HCT116 (cell line): Measurements from ENCODE around the gene SPOCD1. TPM values are rescaled to one million over a fixed set of nuclear protein-coding genes. Genes with fewer than 3 reads are reported as not detected.

Experiments used
- ATAC-seq: fragments of 200-7000 bp; cut with Tn5 transposase; 2 replicates; pipeline ENCODE4 v1.9.1; 2020; ENCODE audit warnings: mild to moderate bottlenecking, moderate library complexity
- BruUV-seq: library from RNA; stranded (reverse); fragments of 400-500 nt; replicated peaks from 2 replicates; lab custom pipeline; 2021; lab: Mats Ljungman, UMichigan
- CTCF ChIA-PET: fragments of 300-600 bp; sonication (Branson Sonifier 250); formaldehyde crosslinking; loops from one replicate; lab custom pipeline; 2021; ENCODE audit warnings: antibody characterized with exemption; lab: Charles Lee
- POLR2A ChIA-PET: fragments of 300-600, 350-600 bp; sonication (Branson Sonifier 250); formaldehyde crosslinking; loops from one replicate; lab custom pipeline; 2021; ENCODE audit warnings: antibody characterized with exemption; lab: Charles Lee
- RAD21 ChIA-PET, 2 experiments: fragments of 300-600 bp; sonication (Branson Sonifier 250); formaldehyde crosslinking; loops; one replicate each; lab custom pipeline; 2023; ENCODE audit warnings: low total read pairs in 2 of 2; ENCODE audit not compliant: uncharacterized antibody in 2 of 2, unreplicated experiment in 2 of 2, low non-redundant PET in 1 of 2; lab: Charles Lee
- DNase-seq: peaks from one replicate; pipeline ENCODE4 v3.0.0-alpha.2; 2010; ENCODE audit warnings: low read depth, low spot score
- H2AFZ ChIP-seq: fragments of 200-600 bp; shearing (Covaris generic), sonication (generic); 2 replicates; pipeline ENCODE4 v1.6.1; 2017; ENCODE audit warnings: low read depth, mixed run types, mixed read lengths, antibody characterized with exemption, low read length; ENCODE audit not compliant: poor library complexity, severe bottlenecking
- H3K27ac ChIP-seq: 2 replicates; pipeline ENCODE4 v1.5.1; 2012; ENCODE audit warnings: low read depth, low read length
- H3K27me3 ChIP-seq: fragments of 200-600 bp; sonication (generic); 2 replicates; pipeline ENCODE4 v1.6.1; 2016; ENCODE audit warnings: mixed run types, low read length, mixed read lengths; ENCODE audit not compliant: insufficient read depth
- H3K36me3 ChIP-seq, 2 experiments: fragments of 200-500 bp in 1 of 2; fragments of 200-600 bp in 1 of 2; sonication (Bioruptor generic) in 1 of 2; sonication (generic) in 1 of 2; 2 replicates each; pipeline versions ENCODE4 v1.5.1 to v1.6.1; 2014 to 2016; ENCODE audit warnings: low read length in 2 of 2, inconsistent platforms in 1 of 2, mixed read lengths in 1 of 2, mixed run types in 1 of 2; ENCODE audit not compliant: insufficient read depth in 2 of 2, control insufficient read depth in 1 of 2
- H3K4me1 ChIP-seq, 2 experiments: fragments of 200-600 bp in 1 of 2; sonication (generic) in 1 of 2; 2 replicates each; pipeline versions ENCODE4 v1.5.1 to v1.6.1; 2012 to 2017; ENCODE audit warnings: low read length in 2 of 2, inconsistent platforms in 1 of 2, mild to moderate bottlenecking in 1 of 2, mixed read lengths in 1 of 2, mixed run types in 1 of 2, moderate library complexity in 1 of 2; ENCODE audit not compliant: insufficient read depth in 2 of 2, control insufficient read depth in 1 of 2
- H3K4me2 ChIP-seq: fragments of 200-600 bp; sonication (generic); 2 replicates; pipeline ENCODE4 v1.6.1; 2017; ENCODE audit warnings: mixed run types, low read length, mixed read lengths
- H3K4me3 ChIP-seq, 2 experiments: fragments of 200-600 bp in 1 of 2; sonication (generic) in 1 of 2; replicated peaks in 1 of 2; 2 replicates each; pipeline ENCODE4 v1.5.1; 2011 to 2016; ENCODE audit warnings: low read length in 2 of 2, control low read depth in 1 of 2, low read depth in 1 of 2, mild to moderate bottlenecking in 1 of 2, mixed read lengths in 1 of 2, mixed run types in 1 of 2
- H3K79me2 ChIP-seq: fragments of 200-600 bp; sonication (generic); 2 replicates; pipeline ENCODE4 v1.6.1; 2017; ENCODE audit warnings: mild to moderate bottlenecking, mixed run types, low read length, moderate library complexity, mixed read lengths; ENCODE audit not compliant: insufficient read depth
- H3K9ac ChIP-seq: fragments of 200-600 bp; sonication (generic); 2 replicates; pipeline ENCODE4 v1.6.1; 2016; ENCODE audit warnings: low read length, mixed read lengths
- H3K9me2 ChIP-seq: fragments of 200-600 bp; sonication (generic), shearing (Covaris generic); 2 replicates; pipeline ENCODE4 v1.6.1; 2017; ENCODE audit warnings: mixed run types, mild to moderate bottlenecking, moderate library complexity; ENCODE audit not compliant: insufficient read depth
- H3K9me3 ChIP-seq, 2 experiments: fragments of 200-500 bp in 1 of 2; fragments of 200-600 bp in 1 of 2; sonication (Bioruptor generic) in 1 of 2; sonication (generic) in 1 of 2; 2 replicates each; pipeline ENCODE4 v1.6.1; 2014 to 2017; ENCODE audit warnings: low read length in 2 of 2, mixed read lengths in 2 of 2, inconsistent platforms in 1 of 2, low read depth in 1 of 2, mild to moderate bottlenecking in 1 of 2, mixed run types in 1 of 2, moderate library complexity in 1 of 2; ENCODE audit not compliant: control insufficient read depth in 1 of 2, insufficient read depth in 1 of 2
- H4K20me1 ChIP-seq: fragments of 200-600 bp; sonication (generic), shearing (Covaris generic); 2 replicates; pipeline ENCODE4 v1.6.1; 2017; ENCODE audit warnings: mixed run types, mild to moderate bottlenecking, moderate library complexity; ENCODE audit not compliant: insufficient read depth
- EZH2phosphoT487 ChIP-seq: fragments of 200-600 bp; IDR thresholded peaks from 2 replicates; pipeline ENCODE4 v1.6.1; 2018; ENCODE audit warnings: antibody characterized with exemption, borderline replicate concordance
- FOSL1 ChIP-seq: IDR thresholded peaks from 2 replicates; pipeline ENCODE4 v1.6.1; 2012; ENCODE audit warnings: low read depth
- JUND ChIP-seq: IDR thresholded peaks from 2 replicates; pipeline ENCODE4 v1.6.1; 2012
- POLR2A ChIP-seq: IDR thresholded peaks from 2 replicates; pipeline ENCODE4 v1.7.0; 2011; ENCODE audit warnings: borderline replicate concordance; ENCODE audit not compliant: insufficient read depth, insufficient read length; ENCODE audit errors: extremely low read depth
- POLR2AphosphoS5 ChIP-seq: IDR thresholded peaks from 2 replicates; pipeline ENCODE4 v1.6.1; 2011; ENCODE audit warnings: mild to moderate bottlenecking, low read depth, low read length, moderate library complexity
- SP1 ChIP-seq: IDR thresholded peaks from 2 replicates; pipeline ENCODE4 v1.6.1; 2012; ENCODE audit warnings: low read depth
- TCF7L2 ChIP-seq: IDR thresholded peaks from 2 replicates; pipeline ENCODE4 v1.7.0; 2011; ENCODE audit warnings: borderline replicate concordance, inconsistent platforms; ENCODE audit not compliant: insufficient read depth, insufficient read length; ENCODE audit errors: extremely low read depth
- ZFX ChIP-seq: fragments of 450-650 bp; IDR thresholded peaks from 2 replicates; pipeline ENCODE4 v1.6.1; 2017
- ZNF274 ChIP-seq: fragments of 200-500 bp; sonication (Bioruptor generic); IDR thresholded peaks from 2 replicates; pipeline ENCODE4 v1.6.1; 2014; ENCODE audit warnings: mild to moderate bottlenecking, low read depth, low read length, inconsistent platforms
- intact Hi-C: fragments of 100-400 bp; cut with micrococcal nuclease; formaldehyde crosslinking; loops from 2 replicates; pipeline ENCODE4 v1.10.0; 2022
- total RNA-seq: library from RNA; stranded (reverse); gene quantifications from one replicate; pipeline ENCODE4 v1.2.1, GENCODE V29; 2021; ENCODE audit not compliant: unreplicated experiment
- TF ChIP-seq, protein P1 (sequence below), 3 experiments: fragments of 200-600 bp in 1 of 3; sonication (generic) in 1 of 3; IDR thresholded peaks in 2 of 3; conservative IDR thresholded peaks in 1 of 3; 2 replicates each; pipeline ENCODE4 v1.5.1; 2012 to 2017; ENCODE audit warnings: low read depth in 2 of 3, low read length in 2 of 3, antibody characterized with exemption in 1 of 3, borderline replicate concordance in 1 of 3, control low read depth in 1 of 3, mild to moderate bottlenecking in 1 of 3, mixed read lengths in 1 of 3, mixed run types in 1 of 3, moderate library complexity in 1 of 3; ENCODE audit not compliant: insufficient read depth in 1 of 3

The SPOCD1 gene
- total RNA-seq, 1 experiment from 2014 or later, result 5.0 TPM

DNA sequence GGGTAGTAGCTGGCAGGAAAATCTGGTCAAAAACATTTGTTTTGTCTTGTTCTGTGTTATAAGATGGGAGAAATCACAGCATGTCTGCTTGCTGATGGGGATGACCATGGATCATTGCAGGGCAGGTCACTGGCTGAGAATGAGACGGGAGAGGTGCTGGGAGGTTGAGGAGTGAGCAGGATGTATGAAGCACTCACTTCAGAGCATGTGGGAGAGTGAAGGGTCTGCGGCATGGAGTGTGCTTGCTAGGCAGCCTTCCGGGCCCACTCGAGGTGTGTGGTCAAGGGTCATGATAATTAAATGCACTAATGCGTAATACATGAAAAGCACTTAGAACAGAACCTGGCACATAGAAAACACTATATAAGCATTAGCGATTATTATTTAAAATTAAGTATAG, 42.0 kb upstream of the SPOCD1 start:
- ChIA-PET POLR2A (no interaction called here), RAD21 (no interaction called here), CTCF (no interaction called here)
- H3K27me3 ChIP-seq, result no peaks in the 10 kb centered on the region
- TF ChIP-seq, protein P1, sequence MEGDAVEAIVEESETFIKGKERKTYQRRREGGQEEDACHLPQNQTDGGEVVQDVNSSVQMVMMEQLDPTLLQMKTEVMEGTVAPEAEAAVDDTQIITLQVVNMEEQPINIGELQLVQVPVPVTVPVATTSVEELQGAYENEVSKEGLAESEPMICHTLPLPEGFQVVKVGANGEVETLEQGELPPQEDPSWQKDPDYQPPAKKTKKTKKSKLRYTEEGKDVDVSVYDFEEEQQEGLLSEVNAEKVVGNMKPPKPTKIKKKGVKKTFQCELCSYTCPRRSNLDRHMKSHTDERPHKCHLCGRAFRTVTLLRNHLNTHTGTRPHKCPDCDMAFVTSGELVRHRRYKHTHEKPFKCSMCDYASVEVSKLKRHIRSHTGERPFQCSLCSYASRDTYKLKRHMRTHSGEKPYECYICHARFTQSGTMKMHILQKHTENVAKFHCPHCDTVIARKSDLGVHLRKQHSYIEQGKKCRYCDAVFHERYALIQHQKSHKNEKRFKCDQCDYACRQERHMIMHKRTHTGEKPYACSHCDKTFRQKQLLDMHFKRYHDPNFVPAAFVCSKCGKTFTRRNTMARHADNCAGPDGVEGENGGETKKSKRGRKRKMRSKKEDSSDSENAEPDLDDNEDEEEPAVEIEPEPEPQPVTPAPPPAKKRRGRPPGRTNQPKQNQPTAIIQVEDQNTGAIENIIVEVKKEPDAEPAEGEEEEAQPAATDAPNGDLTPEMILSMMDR (IDR thresholded peaks at IDR 0.05 in 2 of 3, conservative IDR thresholded peaks at IDR 0.05 in 1 of 3; ENCODE audit: borderline replicate concordance in 1 of 3, insufficient read depth in 1 of 3, low read depth in 2 of 3, low read length in 2 of 3), result no peak
- TF ChIP-seq FOSL1, result no peak
- intact Hi-C loops, result no loop called here
- H3K9ac ChIP-seq, result no peak overlapping the region
- no peak overlapping the region for H2AFZ ChIP-seq
- H3K9me3 ChIP-seq, result no peaks in the 10 kb centered on the region
- no peaks in the 10 kb centered on the region for H3K9me2 ChIP-seq
- no peak overlapping the region for H3K27ac ChIP-seq
- BruUV-seq, result no TSS peak
- no peak overlapping the region for H3K4me2 ChIP-seq
- H3K4me3 ChIP-seq, result no peak overlapping the region
- H3K4me1 ChIP-seq, result peaks cover 0 to 3% of the 10 kb centered on the region in 2 experiments; a peak in 1 of 4 replicates
- no peaks in the 10 kb centered on the region for H4K20me1 ChIP-seq
- H3K79me2 ChIP-seq, result no peaks in the 10 kb centered on the region
- no peaks in the 10 kb centered on the region for H3K36me3 ChIP-seq
- no peak for ATAC-seq
- no peak for DNase-seq

DNA sequence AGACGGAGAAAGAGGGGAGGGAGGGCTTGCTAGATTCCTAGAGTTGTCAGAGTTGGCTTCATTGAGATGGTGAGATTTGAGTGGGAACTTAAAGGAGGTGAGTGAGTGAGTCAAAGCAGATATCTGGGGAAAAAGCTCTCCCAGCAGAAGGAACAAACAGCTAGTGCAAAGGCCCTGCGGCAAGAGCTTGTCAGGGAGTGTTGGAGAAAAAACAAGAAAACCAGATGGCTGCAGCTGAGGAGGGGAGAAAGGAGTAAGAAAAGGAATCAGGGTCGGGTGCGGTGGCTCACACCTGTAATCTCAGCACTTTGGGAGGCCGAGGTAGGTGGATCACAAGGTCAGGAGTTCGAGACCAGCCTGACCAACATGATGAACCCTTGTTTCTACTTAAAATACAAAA, 40.3 kb upstream of the SPOCD1 start:
- TF ChIP-seq EZH2phosphoT487 (no peak), TCF7L2 (no peak), JUND (no peak), POLR2A (no peak), ZNF274 (no peak), POLR2AphosphoS5 (no peak), SP1 (no peak), ZFX (no peak)
- TF ChIP-seq, protein P1 (IDR thresholded peaks at IDR 0.05 in 2 of 3, conservative IDR thresholded peaks at IDR 0.05 in 1 of 3; ENCODE audit: borderline replicate concordance in 1 of 3, insufficient read depth in 1 of 3, low read depth in 2 of 3, low read length in 2 of 3), result no peak
- H3K27me3 ChIP-seq, result no peaks in the 10 kb centered on the region
- H3K27ac ChIP-seq, result no peak overlapping the region
- no peak overlapping the region for H3K9ac ChIP-seq
- no peaks in the 10 kb centered on the region for H4K20me1 ChIP-seq
- BruUV-seq, result no TSS peak
- CTCF ChIA-PET, result no interaction called here
- no peak for DNase-seq
- RAD21 ChIA-PET, result no interaction called here
- H3K4me2 ChIP-seq, result no peak overlapping the region
- intact Hi-C loops, result no loop called here
- peaks cover 0 to 3% of the 10 kb centered on the region in 2 experiments; a peak in 1 of 4 replicates for H3K4me1 ChIP-seq
- no peaks in the 10 kb centered on the region for H3K9me2 ChIP-seq
- ATAC-seq, result no peak
- H3K79me2 ChIP-seq, result no peaks in the 10 kb centered on the region
- POLR2A ChIA-PET, result no interaction called here
- no peak overlapping the region for H2AFZ ChIP-seq
- no peaks in the 10 kb centered on the region for H3K9me3 ChIP-seq
- no peak overlapping the region for H3K4me3 ChIP-seq
- H3K36me3 ChIP-seq, result no peaks in the 10 kb centered on the region
